Activated CD4-positive, alpha-beta T cell treated with anti-CD3 and anti-CD28 coated beads for 4 hours (primary cell): ENCODE results near the gene IDH1.
"Not testable (repeated sequence)": the region's sequence is repeated elsewhere in the genome, so short reads cannot be mapped to it uniquely, and the experiment has no call there.

ENCODE experiments used
- DNase-seq, 2 donors: peaks; one replicate each; pipeline ENCODE4 v3.0.0-alpha.2; 2020

Gene IDH1

GRCh38 chr2:208256192-208256782, 1.4 kb upstream of the IDH1 start:
- DNase-seq, result no peak

- DNase-seq, result no peak
These were observed 761 bp upstream of the IDH1 start for GRCh38 chr2:208255557-208256106.

- DNase-seq, result peak; percentile 71
These were observed 577 bp downstream of the IDH1 start for GRCh38 chr2:208254118-208254870.

GRCh38 chr2:208253600-208254117, 1.2 kb downstream of the IDH1 start:
- no peak for DNase-seq

GRCh38 chr2:208252716-208253492, 2.0 kb downstream of the IDH1 start:
- DNase-seq, result no peak

- no peak for DNase-seq
These were observed 3.8 kb downstream of the IDH1 start for GRCh38 chr2:208251098-208251497.

- no peak for DNase-seq
These were observed 4.5 kb downstream of the IDH1 start for GRCh38 chr2:208250388-208250787.

- no peak for DNase-seq
These were observed 5.6 kb downstream of the IDH1 start for GRCh38 chr2:208249296-208249695.

- DNase-seq, result no peak
These were observed 6.3 kb downstream of the IDH1 start for GRCh38 chr2:208248601-208249000.

GRCh38 chr2:208245746-208246145, 9.1 kb downstream of the IDH1 start:
- no peak for DNase-seq

GRCh38 chr2:208244422-208244821, 10.4 kb downstream of the IDH1 start:
- DNase-seq, result no peak

GRCh38 chr2:208240619-208241209, 14.2 kb downstream of the IDH1 start:
- DNase-seq, result no peak

- no peak for DNase-seq
These were observed 14.9 kb downstream of the IDH1 start for GRCh38 chr2:208239770-208240493.

- no peak for DNase-seq
These were observed 19.0 kb downstream of the IDH1 start for GRCh38 chr2:208235860-208236259.

- no peak for DNase-seq
These were observed 20.1 kb downstream of the IDH1 start for GRCh38 chr2:208234786-208235185.

- no peak for DNase-seq
These were observed 26.4 kb downstream of the IDH1 start for GRCh38 chr2:208228476-208228875.

- no peak for DNase-seq
These were observed 27.2 kb downstream of the IDH1 start for GRCh38 chr2:208227581-208228232.

- DNase-seq, result no peak
These were observed 30.1 kb downstream of the IDH1 start for GRCh38 chr2:208224802-208225201.

GRCh38 chr2:208222351-208222750, 32.5 kb downstream of the IDH1 start:
- no peak for DNase-seq

- not testable (repeated sequence) for DNase-seq
These were observed 33.0 kb downstream of the IDH1 start for GRCh38 chr2:208221873-208222272.

- DNase-seq, result no peak
These were observed 44.0 kb downstream of the IDH1 start for GRCh38 chr2:208210688-208211451.
